Measurements from ENCODE around the gene RAB11FIP5. TPM values are rescaled to one million over a fixed set of nuclear protein-coding genes. Genes with fewer than 3 reads are reported as not detected.

RAB11FIP5 gene
- total RNA-seq, 1 experiment from 2014 or later = 12.4 TPM

DNA sequence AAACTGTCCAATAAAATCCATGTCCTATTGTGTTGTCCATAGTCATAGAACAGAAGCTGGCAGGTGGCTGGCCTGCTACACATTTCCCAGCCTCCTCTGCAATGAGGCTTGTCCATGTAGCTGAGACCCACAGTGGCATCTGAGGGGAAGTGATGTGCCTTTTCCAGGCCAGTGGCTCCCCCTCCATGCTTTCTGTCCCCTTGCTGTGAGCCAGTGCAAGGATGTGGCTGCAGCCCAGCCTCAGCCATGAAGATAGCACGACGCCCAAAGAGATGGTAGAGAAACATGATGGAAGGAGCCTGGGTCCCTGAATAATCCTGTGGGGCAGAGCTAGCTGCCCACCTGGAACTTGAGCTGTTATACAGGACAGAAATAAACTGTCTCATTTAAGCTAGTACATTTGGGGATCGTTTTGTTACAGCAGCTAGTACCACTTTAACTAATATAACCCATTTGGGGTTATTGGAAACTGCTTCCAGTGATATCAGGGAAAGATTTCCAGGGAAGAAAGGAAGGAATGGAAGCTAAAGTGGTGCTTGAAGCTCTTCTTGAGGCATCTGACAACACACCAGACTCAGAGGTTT is 81.6 kb downstream of the RAB11FIP5 start:
- H3K4me3 ChIP-seq (ENCODE audit: insufficient read depth, low read depth, low read length) = no peak overlapping the region

DNA sequence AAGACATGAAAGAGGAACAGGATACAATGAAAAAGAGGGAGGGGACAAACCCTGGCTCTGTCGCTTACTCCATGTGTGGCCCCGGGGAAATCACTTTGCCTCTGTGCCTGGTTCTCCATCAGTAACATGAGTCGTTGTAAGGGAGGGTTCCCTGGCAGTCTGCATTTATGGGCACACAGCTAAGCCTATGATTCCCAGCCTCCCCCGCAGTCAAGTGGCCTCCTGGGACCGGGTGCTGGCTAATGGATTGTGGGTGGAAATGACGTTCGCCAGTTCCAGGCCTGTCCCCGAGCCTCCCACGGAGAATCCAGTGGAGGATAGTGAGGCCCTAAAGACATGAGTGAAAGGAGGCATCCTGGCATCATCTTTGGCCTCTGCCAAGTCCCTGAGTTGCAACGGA is 83.9 kb downstream of the RAB11FIP5 start:
- Histone ChIP-seq H3K27me3 (ENCODE audit: control insufficient read depth, insufficient read depth, low read length) (no peaks in the 10 kb centered on the region), H3K36me3 (replicated peaks; ENCODE audit: control insufficient read depth, insufficient read depth, low read length) (no peaks in the 10 kb centered on the region), H3K4me3 (ENCODE audit: insufficient read depth, low read depth, low read length) (no peak overlapping the region)
- no peak for DNase-seq

More for the DNA sequence above, 81.6 kb downstream of the RAB11FIP5 start:
- DNase-seq = no peak
- no peaks in the 10 kb centered on the region for H3K36me3 ChIP-seq (replicated peaks; ENCODE audit: control insufficient read depth, insufficient read depth, low read length)
- no peaks in the 10 kb centered on the region for H3K27me3 ChIP-seq (ENCODE audit: control insufficient read depth, insufficient read depth, low read length)

DNA sequence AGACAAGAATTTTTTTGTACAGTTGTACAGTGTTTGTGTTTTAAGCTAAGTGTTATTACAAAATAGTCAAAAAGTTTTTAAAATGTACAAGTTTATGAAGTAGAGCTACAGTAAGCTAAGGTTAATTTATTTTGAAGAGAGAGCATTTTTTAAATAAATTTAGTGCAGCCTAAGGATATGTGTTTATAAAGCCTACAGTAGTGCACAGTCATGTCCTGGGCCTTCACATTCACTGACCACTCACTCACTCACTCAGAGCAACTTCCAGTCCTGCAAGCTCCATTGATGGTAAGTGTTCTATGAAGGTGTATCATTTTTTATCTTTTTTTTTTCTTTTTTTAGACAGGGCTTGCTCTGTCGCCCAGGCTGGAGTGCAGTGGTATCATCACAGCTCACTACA is 85.4 kb downstream of the RAB11FIP5 start:
- H3K4me3 ChIP-seq (ENCODE audit: insufficient read depth, low read depth, low read length) = no peak overlapping the region
- H3K27me3 ChIP-seq (ENCODE audit: control insufficient read depth, insufficient read depth, low read length) = no peaks in the 10 kb centered on the region
- H3K36me3 ChIP-seq (replicated peaks; ENCODE audit: control insufficient read depth, insufficient read depth, low read length) = no peaks in the 10 kb centered on the region
- no peak for DNase-seq

DNA sequence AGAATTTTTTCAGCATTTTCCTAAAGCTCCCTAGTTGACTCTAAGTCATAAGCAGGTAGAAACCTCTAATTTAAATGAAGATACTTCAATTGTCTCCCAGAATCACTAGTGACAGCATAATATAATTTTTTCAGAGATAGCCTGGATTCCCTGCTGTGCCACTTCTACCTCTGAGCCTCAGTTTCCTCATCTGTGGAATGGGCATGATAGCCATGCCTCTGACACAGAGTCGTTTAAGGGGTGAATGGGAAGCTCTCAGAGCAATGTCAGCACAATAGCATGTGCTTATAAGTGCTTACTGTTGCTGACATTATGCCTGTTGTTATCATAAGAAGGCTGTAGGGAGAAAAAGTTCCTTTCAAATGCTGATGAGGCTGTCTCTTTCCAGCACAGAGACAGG is 89.3 kb downstream of the RAB11FIP5 start:
- Histone ChIP-seq H3K27me3 (ENCODE audit: control insufficient read depth, insufficient read depth, low read length) (no peaks in the 10 kb centered on the region), H3K36me3 (replicated peaks; ENCODE audit: control insufficient read depth, insufficient read depth, low read length) (no peaks in the 10 kb centered on the region; the same call in 1 of the 2 replicates), H3K4me3 (ENCODE audit: insufficient read depth, low read depth, low read length) (no peak overlapping the region)
- DNase-seq = no peak

Other genes starting within 250 kb of the RAB11FIP5 start
- gene SPR, start 225.5 kb downstream of the RAB11FIP5 start, total RNA-seq (2014; rRNA removed; shearing (Covaris generic)) = 3.7 and 8.0 TPM in 2 replicates
- 0.28 and 1.6 TPM in 2 replicates for gene EMX1, start 195.4 kb downstream of the RAB11FIP5 start, total RNA-seq (2014; rRNA removed; shearing (Covaris generic))
- gene SFXN5, start 41.2 kb downstream of the RAB11FIP5 start, total RNA-seq (2014; rRNA removed; shearing (Covaris generic)) = 19.4 and 23.9 TPM in 2 replicates
- gene NOTO, start 89.6 kb upstream of the RAB11FIP5 start, total RNA-seq (2014; rRNA removed; shearing (Covaris generic)) = not detected in 2 replicates
- gene SMYD5, start 101.3 kb upstream of the RAB11FIP5 start, total RNA-seq (2014; rRNA removed; shearing (Covaris generic)) = 51.3 and 59.7 TPM in 2 replicates
- 17.7 and 19.6 TPM in 2 replicates for gene PRADC1, start 120.3 kb upstream of the RAB11FIP5 start, total RNA-seq (2014; rRNA removed; shearing (Covaris generic))
- gene CCT7, start 121.4 kb upstream of the RAB11FIP5 start, total RNA-seq (2014; rRNA removed; shearing (Covaris generic)) = 474 and 529 TPM in 2 replicates
- 2.3 and 3.7 TPM in 2 replicates for gene FBXO41, start 171.5 kb upstream of the RAB11FIP5 start, total RNA-seq (2014; rRNA removed; shearing (Covaris generic))
- gene EGR4, start 180.6 kb upstream of the RAB11FIP5 start, total RNA-seq (2014; rRNA removed; shearing (Covaris generic)) = 0.04 TPM in 1 of 2 replicates, not detected in the other